ENCODE measurements around the gene LETMD1. TPM values are rescaled to one million over a fixed set of nuclear protein-coding genes. Genes with fewer than 3 reads are reported as not detected.

LETMD1 gene
- total RNA-seq, 1 donor from 2014 or later: 64.3 TPM

DNA sequence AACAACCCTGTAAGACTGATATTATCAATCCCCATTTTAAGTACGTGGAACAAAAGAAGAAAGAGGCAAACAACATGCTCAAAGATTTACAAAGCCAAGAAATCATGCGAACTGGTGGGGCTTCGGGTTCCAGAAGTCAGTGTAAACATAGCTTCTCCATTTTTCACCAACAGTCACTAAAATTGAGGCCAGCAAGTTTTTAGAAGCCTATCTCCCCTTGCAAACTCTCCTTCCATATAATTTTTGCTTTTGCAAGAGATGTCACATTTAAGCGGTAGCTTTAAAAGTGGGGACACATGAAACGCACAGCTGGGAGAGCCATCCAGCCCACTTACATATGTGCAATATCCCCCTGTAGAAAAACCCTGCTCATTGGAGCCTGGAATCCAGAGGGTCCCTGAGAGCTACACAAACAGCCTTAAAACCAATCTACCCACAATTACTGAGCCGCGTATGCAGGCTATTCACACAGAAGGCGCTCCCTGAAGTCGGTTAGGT, 22.7 kb upstream of the LETMD1 start:
- Histone ChIP-seq H3K4me1 (peaks cover 32% of the 10 kb centered on the region), H3K36me3 (no peaks in the 10 kb centered on the region), H3K4me3 (peak overlapping the region; percentile 65 to 80), H3K27me3 (no peaks in the 10 kb centered on the region), H3K9me3 (no peaks in the 10 kb centered on the region), H3K27ac (peak overlapping the region; percentile 93)
- no peak for DNase-seq (ENCODE audit: extremely low spot score in 2 of 2)
- no peak for TF ChIP-seq POLR2AphosphoS5 (IDR thresholded peaks at IDR 0.05; ENCODE audit: insufficient read depth in 1 of 2, low read depth in 1 of 2)
- no peak for TF ChIP-seq POLR2A (IDR thresholded peaks at IDR 0.05)
- TF ChIP-seq, protein P1, sequence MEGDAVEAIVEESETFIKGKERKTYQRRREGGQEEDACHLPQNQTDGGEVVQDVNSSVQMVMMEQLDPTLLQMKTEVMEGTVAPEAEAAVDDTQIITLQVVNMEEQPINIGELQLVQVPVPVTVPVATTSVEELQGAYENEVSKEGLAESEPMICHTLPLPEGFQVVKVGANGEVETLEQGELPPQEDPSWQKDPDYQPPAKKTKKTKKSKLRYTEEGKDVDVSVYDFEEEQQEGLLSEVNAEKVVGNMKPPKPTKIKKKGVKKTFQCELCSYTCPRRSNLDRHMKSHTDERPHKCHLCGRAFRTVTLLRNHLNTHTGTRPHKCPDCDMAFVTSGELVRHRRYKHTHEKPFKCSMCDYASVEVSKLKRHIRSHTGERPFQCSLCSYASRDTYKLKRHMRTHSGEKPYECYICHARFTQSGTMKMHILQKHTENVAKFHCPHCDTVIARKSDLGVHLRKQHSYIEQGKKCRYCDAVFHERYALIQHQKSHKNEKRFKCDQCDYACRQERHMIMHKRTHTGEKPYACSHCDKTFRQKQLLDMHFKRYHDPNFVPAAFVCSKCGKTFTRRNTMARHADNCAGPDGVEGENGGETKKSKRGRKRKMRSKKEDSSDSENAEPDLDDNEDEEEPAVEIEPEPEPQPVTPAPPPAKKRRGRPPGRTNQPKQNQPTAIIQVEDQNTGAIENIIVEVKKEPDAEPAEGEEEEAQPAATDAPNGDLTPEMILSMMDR (IDR thresholded peaks at IDR 0.05): no peak
- intact Hi-C loops (cut with DNase I): loop anchor here (10.0 kb wide), 1 partner anchor 1959 kb away; no protein-coding TSS in a partner anchor

DNA sequence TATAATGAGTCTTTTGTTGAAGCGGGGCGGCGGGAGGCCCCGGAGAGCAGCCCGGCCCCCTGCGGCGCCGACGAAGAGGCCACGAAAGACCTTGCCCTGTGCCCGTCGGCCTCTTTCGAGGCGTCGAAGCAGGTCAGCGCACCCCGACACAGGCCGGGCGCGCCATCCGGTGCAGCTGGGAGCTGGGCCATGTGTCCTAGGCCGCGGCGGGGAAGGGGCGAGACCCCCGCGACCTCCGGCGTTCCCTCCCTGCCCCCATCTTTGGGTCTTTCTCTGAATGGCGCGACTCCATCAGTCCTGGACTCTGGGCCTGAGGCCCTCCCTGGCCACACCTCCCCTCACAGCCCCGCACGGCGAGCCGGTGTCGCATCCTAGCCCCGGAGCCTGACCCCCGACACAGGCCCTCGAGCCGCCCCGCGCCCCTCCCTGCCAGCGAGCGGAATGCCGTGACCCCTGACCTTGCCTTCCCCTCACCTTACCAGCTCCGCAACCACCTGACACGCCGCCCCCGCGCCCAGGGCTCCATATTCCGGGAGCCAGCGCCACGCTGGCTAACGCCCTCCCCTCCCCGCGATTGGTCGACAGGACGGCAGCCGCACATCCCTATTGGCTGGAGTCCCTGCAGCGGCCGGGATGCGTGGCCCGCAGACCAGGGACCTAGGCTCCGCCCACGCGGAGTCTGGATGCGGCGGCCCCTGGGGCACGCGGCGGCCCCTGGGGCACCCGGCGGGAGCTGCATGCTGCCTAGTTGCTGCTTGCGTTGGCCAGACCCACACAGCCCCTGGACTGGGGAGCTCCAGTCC, 22.1 kb upstream of the LETMD1 start, which contains the start of gene SLC11A2:
SLC11A2 (minus strand) TSS at position 549 of the 803 bp plus-strand sequence. CDS start 15,656 bp downstream, outside the sequence.
- TF ChIP-seq POLR2AphosphoS5 (IDR thresholded peaks at IDR 0.05; ENCODE audit: insufficient read depth in 1 of 2, low read depth in 1 of 2) (peak; percentile 91), POLR2A (IDR thresholded peaks at IDR 0.05) (peak; percentile 26 to 58)
- TF ChIP-seq, protein P1 (IDR thresholded peaks at IDR 0.05): no peak
- peak within 1 kb of the TSS; percentile 93 for H3K27ac ChIP-seq
- peak in 1 of 2 donors; percentile 95 for DNase-seq (ENCODE audit: extremely low spot score in 2 of 2)
- H3K4me3 ChIP-seq: peak within 1 kb of the TSS; percentile 65 to 80
- H3K27me3 ChIP-seq: no peaks in the 10 kb centered on the region
- intact Hi-C loops (cut with DNase I): loop anchor here (10.0 kb wide), 1 partner anchor 1959 kb away; no protein-coding TSS in a partner anchor
- H3K9me3 ChIP-seq: no peaks in the 10 kb centered on the region
- H3K36me3 ChIP-seq: no peaks in the 10 kb centered on the region
- H3K4me1 ChIP-seq: peaks cover 32% of the 10 kb centered on the region

DNA sequence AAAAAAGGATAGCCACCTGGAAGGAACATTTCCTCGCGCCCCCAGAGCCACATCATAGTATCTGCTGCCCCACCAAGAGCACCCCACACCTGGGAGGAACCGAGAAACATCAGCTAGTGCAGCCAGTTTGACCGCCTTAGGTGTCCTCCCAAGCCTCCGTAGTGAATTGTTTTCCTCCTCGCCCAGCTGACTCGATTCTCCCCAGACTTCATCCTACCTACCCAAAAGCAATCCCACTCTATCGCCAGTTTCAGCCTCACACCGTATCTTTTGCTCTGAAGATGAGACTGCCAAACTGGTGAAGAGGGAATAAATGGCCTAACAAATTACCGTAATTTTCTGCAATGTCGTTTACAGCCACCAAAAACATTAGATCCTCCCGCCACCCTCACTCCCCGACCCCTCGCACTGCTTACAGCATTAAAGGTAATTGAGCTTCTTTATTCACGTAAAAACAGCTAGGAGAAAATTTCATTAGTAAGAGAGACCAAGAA, 20.7 kb upstream of the LETMD1 start:
- Histone ChIP-seq H3K4me3 (no peak overlapping the region), H3K36me3 (no peaks in the 10 kb centered on the region), H3K4me1 (peaks cover 32% of the 10 kb centered on the region), H3K9me3 (no peaks in the 10 kb centered on the region), H3K27me3 (no peaks in the 10 kb centered on the region), H3K27ac (no peak overlapping the region)
- no peak for DNase-seq (ENCODE audit: extremely low spot score in 2 of 2)
- TF ChIP-seq, protein P1 (IDR thresholded peaks at IDR 0.05): no peak
- no peak for TF ChIP-seq POLR2AphosphoS5 (IDR thresholded peaks at IDR 0.05; ENCODE audit: insufficient read depth in 1 of 2, low read depth in 1 of 2)
- TF ChIP-seq POLR2A (IDR thresholded peaks at IDR 0.05): no peak
- intact Hi-C loops (cut with DNase I): loop anchor here (10.0 kb wide), 1 partner anchor 1957 kb away; no protein-coding TSS in a partner anchor

DNA sequence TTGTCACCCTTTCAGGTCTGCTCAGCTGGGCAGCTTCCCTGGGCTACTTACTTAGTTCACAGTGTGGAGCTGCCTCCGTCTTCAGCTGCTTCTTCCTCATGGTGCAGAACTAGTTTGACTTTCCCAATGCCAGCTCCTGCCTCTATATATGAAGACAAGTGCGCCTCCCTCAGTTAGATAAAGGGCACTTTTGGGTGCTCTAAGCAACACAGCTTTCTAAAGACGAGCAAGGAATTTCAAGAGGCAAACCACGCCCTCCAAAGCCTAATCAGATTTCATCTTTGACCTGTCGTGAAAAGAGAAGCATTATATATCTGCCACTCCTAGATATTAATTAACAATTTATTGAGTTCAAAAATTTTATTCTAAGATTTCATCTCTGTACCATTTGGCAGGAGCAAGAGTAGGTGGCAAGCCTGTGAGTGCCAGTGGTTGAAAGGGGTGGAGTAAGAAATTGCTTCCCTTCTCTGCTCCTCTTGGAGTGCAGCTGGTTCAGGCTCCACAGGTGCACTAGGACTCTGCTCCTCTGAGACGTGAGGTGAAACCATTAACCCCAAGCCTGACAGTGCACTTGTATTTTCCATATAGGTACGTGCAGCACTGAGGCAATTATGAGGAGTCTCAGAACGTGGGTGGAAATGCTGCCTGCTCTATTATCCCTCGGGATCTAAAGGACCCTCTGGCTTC, 19.9 kb upstream of the LETMD1 start:
- H3K27me3 ChIP-seq: no peaks in the 10 kb centered on the region
- H3K27ac ChIP-seq: no peak overlapping the region
- peaks cover 28% of the 10 kb centered on the region for H3K4me1 ChIP-seq
- no peaks in the 10 kb centered on the region for H3K36me3 ChIP-seq
- DNase-seq (ENCODE audit: extremely low spot score in 2 of 2): no peak
- intact Hi-C loops (cut with DNase I): loop anchor here (10.0 kb wide), 1 partner anchor 1957 kb away; no protein-coding TSS in a partner anchor
- H3K4me3 ChIP-seq: peak overlapping the region in 1 of 2 donors; percentile 13
- H3K9me3 ChIP-seq: no peaks in the 10 kb centered on the region
- TF ChIP-seq POLR2A (IDR thresholded peaks at IDR 0.05) (no peak), POLR2AphosphoS5 (IDR thresholded peaks at IDR 0.05; ENCODE audit: insufficient read depth in 1 of 2, low read depth in 1 of 2) (peak in 1 of 2 donors; percentile 16)
- TF ChIP-seq, protein P1 (IDR thresholded peaks at IDR 0.05): peak in 1 of 3 experiments; percentile 7
